Lower leg skin (tissue), 3 donors: ENCODE results near the gene TMEM37.

Experiments
- POLR2A ChIP-seq, 2 donors: fragments of 450-650 bp; IDR thresholded peaks; one replicate each; pipeline ENCODE4 v1.6.1; 2016 to 2017; ENCODE audit warnings: antibody characterized with exemption in 2 of 2, mild to moderate bottlenecking in 1 of 2, moderate library complexity in 1 of 2
- TF ChIP-seq, protein P1 (sequence below), 3 donors: fragments of 450-650 bp; IDR thresholded peaks; one replicate each; pipeline ENCODE4 v1.5.1; 2016; ENCODE audit warnings: antibody characterized with exemption in 3 of 3, mild to moderate bottlenecking in 3 of 3, moderate library complexity in 2 of 3

- TF ChIP-seq, protein P1, sequence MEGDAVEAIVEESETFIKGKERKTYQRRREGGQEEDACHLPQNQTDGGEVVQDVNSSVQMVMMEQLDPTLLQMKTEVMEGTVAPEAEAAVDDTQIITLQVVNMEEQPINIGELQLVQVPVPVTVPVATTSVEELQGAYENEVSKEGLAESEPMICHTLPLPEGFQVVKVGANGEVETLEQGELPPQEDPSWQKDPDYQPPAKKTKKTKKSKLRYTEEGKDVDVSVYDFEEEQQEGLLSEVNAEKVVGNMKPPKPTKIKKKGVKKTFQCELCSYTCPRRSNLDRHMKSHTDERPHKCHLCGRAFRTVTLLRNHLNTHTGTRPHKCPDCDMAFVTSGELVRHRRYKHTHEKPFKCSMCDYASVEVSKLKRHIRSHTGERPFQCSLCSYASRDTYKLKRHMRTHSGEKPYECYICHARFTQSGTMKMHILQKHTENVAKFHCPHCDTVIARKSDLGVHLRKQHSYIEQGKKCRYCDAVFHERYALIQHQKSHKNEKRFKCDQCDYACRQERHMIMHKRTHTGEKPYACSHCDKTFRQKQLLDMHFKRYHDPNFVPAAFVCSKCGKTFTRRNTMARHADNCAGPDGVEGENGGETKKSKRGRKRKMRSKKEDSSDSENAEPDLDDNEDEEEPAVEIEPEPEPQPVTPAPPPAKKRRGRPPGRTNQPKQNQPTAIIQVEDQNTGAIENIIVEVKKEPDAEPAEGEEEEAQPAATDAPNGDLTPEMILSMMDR (IDR thresholded peaks at IDR 0.05) = no peak
- no peak for TF ChIP-seq POLR2A (IDR thresholded peaks at IDR 0.05)
These were observed 55.2 kb downstream of the TMEM37 start for GRCh38 chr2:119486886-119487285.
